Gastrocnemius medialis (tissue), 4 donors: ENCODE measurements around the gene ADAM22. TPM values are rescaled to one million over a fixed set of nuclear protein-coding genes. Genes with fewer than 3 reads are reported as not detected.
A peak's percentile ranks its signal among the peaks of the same experiment; 100 is the strongest.

ENCODE experiments used
- ATAC-seq, 2 donors: fragments of 150-250 bp; one replicate each; pipeline ENCODE4 v1.9.1; 2016
- DNase-seq, 2 donors: peaks; one replicate each; pipeline ENCODE4 v3.0.0-alpha.2; 2019
- H3K27ac ChIP-seq, 4 donors: fragments of 200-600 bp; sonication (generic); 1 replicate in 1 of 4; 2 replicates in 3 of 4; pipeline ENCODE4 v1.5.1; 2016 to 2018; ENCODE audit warnings: mild to moderate bottlenecking in 2 of 4, moderate library complexity in 1 of 4
- H3K27me3 ChIP-seq, 3 donors: fragments of 200-600 bp; sonication (generic) in 2 of 3; 1 replicate in 1 of 3; 2 replicates in 2 of 3; pipeline versions ENCODE4 v1.5.1 to v1.6.0; 2016 to 2019; ENCODE audit warnings: mild to moderate bottlenecking in 1 of 3, moderate library complexity in 1 of 3
- H3K36me3 ChIP-seq, 2 donors: fragments of 200-600 bp; sonication (generic) in 1 of 2; one replicate each; pipeline ENCODE4 v1.5.1; 2017 to 2018
- H3K4me1 ChIP-seq, 2 donors: fragments of 200-600 bp; sonication (generic) in 1 of 2; one replicate each; pipeline ENCODE4 v1.5.1; 2016 to 2017; ENCODE audit warnings: mild to moderate bottlenecking in 2 of 2
- H3K4me3 ChIP-seq, 4 donors: fragments of 200-600 bp; sonication (generic) in 3 of 4; 1 replicate in 1 of 4; 2 replicates in 3 of 4; pipeline ENCODE4 v1.5.1; 2016 to 2019; ENCODE audit warnings: mild to moderate bottlenecking in 2 of 4
- H3K9me3 ChIP-seq, 3 donors: fragments of 200-600 bp; sonication (generic) in 2 of 3; 1 replicate in 1 of 3; 2 replicates in 2 of 3; pipeline ENCODE4 v1.5.1; 2016 to 2019
- POLR2A ChIP-seq, 2 donors: fragments of 450-650 bp; IDR thresholded peaks; one replicate each; pipeline ENCODE4 v1.6.1; 2017; ENCODE audit warnings: antibody characterized with exemption in 2 of 2, mild to moderate bottlenecking in 2 of 2, moderate library complexity in 2 of 2
- in situ Hi-C, 4 donors: fragments of 200-750 bp; cut with MboI; loops; one replicate each; pipeline versions ENCODE4 v1.15.0 to v1.8.0; 2017; ENCODE audit warnings: low sequenced_read_pairs in 4 of 4
- intact Hi-C: fragments of 100-400 bp; cut with DNase I; formaldehyde crosslinking; loops from one replicate; pipeline ENCODE4 v1.15.1; 2023; ENCODE audit warnings: low total_unique reads
- total RNA-seq, 4 donors: library from RNA; depleted of rRNA; stranded (reverse); fragments of >200 nt; gene quantifications; one replicate each; pipeline versions ENCODE4 v1.1.0 to v1.2.3, GENCODE V29; 2016
- TF ChIP-seq, protein P1 (sequence below), 5 experiments: fragments of 450-650 bp in 3 of 5; fragments of 200-600 bp in 2 of 5; sonication (generic) in 2 of 5; IDR thresholded peaks in 4 of 5; conservative IDR thresholded peaks in 1 of 5; 1 replicate in 4 of 5; 2 replicates in 1 of 5; pipeline ENCODE4 v1.5.1; 2016 to 2019; ENCODE audit warnings: antibody characterized with exemption in 5 of 5, mild to moderate bottlenecking in 3 of 5, moderate library complexity in 3 of 5

The ADAM22 gene
- total RNA-seq, 4 donors from 2014 or later: 0.07 to 0.31 (median 0.14) TPM

DNA sequence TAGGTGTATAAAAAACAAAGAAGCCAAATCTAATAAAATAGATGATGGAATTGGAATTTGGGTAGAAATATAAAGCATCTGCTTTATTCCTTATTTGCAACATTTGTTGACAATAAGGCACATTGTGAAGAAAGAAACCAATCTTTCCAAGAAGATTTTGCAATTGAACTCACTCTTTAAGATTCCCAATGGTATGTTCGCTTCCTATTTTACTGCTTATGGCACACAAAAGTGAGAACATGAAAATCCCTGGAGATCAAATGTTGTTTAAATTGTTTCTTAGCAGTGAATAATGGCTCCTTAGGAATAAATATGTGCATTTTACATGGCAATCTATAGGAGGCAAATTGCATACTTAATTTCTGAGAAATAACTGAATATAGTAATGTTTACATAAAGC lies 84.5 kb downstream of the ADAM22 start:
- Histone ChIP-seq H3K27me3 (no peaks in the 10 kb centered on the region), H3K27ac (no peak overlapping the region), H3K4me3 (no peak overlapping the region), H3K36me3 (no peaks in the 10 kb centered on the region), H3K4me1 (no peaks in the 10 kb centered on the region), H3K9me3 (no peaks in the 10 kb centered on the region)
- intact Hi-C loops (no loop called here), in situ Hi-C loops (no loop called here)
- DNase-seq (no peak), ATAC-seq (no peak)
- TF ChIP-seq, protein P1, sequence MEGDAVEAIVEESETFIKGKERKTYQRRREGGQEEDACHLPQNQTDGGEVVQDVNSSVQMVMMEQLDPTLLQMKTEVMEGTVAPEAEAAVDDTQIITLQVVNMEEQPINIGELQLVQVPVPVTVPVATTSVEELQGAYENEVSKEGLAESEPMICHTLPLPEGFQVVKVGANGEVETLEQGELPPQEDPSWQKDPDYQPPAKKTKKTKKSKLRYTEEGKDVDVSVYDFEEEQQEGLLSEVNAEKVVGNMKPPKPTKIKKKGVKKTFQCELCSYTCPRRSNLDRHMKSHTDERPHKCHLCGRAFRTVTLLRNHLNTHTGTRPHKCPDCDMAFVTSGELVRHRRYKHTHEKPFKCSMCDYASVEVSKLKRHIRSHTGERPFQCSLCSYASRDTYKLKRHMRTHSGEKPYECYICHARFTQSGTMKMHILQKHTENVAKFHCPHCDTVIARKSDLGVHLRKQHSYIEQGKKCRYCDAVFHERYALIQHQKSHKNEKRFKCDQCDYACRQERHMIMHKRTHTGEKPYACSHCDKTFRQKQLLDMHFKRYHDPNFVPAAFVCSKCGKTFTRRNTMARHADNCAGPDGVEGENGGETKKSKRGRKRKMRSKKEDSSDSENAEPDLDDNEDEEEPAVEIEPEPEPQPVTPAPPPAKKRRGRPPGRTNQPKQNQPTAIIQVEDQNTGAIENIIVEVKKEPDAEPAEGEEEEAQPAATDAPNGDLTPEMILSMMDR (IDR thresholded peaks at IDR 0.05 in 4 of 5, conservative IDR thresholded peaks at IDR 0.05 in 1 of 5): no peak
- TF ChIP-seq POLR2A (IDR thresholded peaks at IDR 0.05): no peak

GRCh38 chr7:88020953-88021665 lies 87.1 kb downstream of the ADAM22 start:
- H3K4me1 ChIP-seq: no peaks in the 10 kb centered on the region
- H3K9me3 ChIP-seq: no peaks in the 10 kb centered on the region
- no peaks in the 10 kb centered on the region for H3K27me3 ChIP-seq
- in situ Hi-C loops (no loop called here), intact Hi-C loops (no loop called here)
- ATAC-seq (no peak), DNase-seq (no peak)
- no peak overlapping the region for H3K4me3 ChIP-seq
- H3K36me3 ChIP-seq: no peaks in the 10 kb centered on the region
- no peak for TF ChIP-seq POLR2A (IDR thresholded peaks at IDR 0.05)
- TF ChIP-seq, protein P1 (IDR thresholded peaks at IDR 0.05 in 4 of 5, conservative IDR thresholded peaks at IDR 0.05 in 1 of 5): no peak
- no peak overlapping the region for H3K27ac ChIP-seq

DNA sequence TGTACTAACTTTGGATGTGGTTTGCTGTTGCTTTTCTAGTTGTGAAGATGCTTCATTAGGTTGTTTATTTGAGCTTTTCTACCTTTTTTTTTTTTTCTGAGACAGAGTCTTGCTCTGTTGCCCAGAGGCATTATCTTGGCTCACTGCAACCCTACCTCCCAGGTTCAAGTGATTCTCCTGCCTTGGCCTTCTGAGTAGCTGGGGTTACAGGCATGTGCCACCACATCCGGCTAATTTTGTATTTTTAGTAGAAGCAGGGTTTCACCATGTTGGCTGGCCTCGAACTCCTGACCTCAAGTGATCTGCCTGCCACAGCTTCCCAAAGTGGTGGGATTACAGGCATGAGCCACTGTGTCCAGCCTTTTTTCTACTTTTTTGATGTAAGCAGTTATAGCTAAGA lies 93.7 kb downstream of the ADAM22 start:
- intact Hi-C loops: no loop called here

GRCh38 chr7:88034083-88034695 lies 100.1 kb downstream of the ADAM22 start:
- intact Hi-C loops (no loop called here), in situ Hi-C loops (no loop called here)
- no peaks in the 10 kb centered on the region for H3K9me3 ChIP-seq
- H3K27me3 ChIP-seq: no peaks in the 10 kb centered on the region
- H3K4me1 ChIP-seq: no peaks in the 10 kb centered on the region
- ATAC-seq (peak; percentile 24 to 50), DNase-seq (no peak)
- H3K4me3 ChIP-seq: no peak overlapping the region
- no peak overlapping the region for H3K27ac ChIP-seq
- no peak for TF ChIP-seq POLR2A (IDR thresholded peaks at IDR 0.05)
- TF ChIP-seq, protein P1 (IDR thresholded peaks at IDR 0.05 in 4 of 5, conservative IDR thresholded peaks at IDR 0.05 in 1 of 5): no peak
- no peaks in the 10 kb centered on the region for H3K36me3 ChIP-seq

More for the DNA sequence above, 93.7 kb downstream of the ADAM22 start:
- H3K36me3 ChIP-seq: no peaks in the 10 kb centered on the region
- H3K27me3 ChIP-seq: no peaks in the 10 kb centered on the region
- ATAC-seq (no peak), DNase-seq (no peak)
- no peak overlapping the region for H3K27ac ChIP-seq
- H3K4me3 ChIP-seq: no peak overlapping the region
- in situ Hi-C loops: no loop called here
- TF ChIP-seq, protein P1 (IDR thresholded peaks at IDR 0.05 in 4 of 5, conservative IDR thresholded peaks at IDR 0.05 in 1 of 5): no peak
- TF ChIP-seq POLR2A (IDR thresholded peaks at IDR 0.05): no peak
- no peaks in the 10 kb centered on the region for H3K9me3 ChIP-seq
- no peaks in the 10 kb centered on the region for H3K4me1 ChIP-seq
